KG1 (cell line): ENCODE results near the gene LRP1B.
"Not testable (repeated sequence)": the region's sequence is repeated elsewhere in the genome, so short reads cannot be mapped to it uniquely, and the experiment has no call there.

Experiments used
- DNase-seq: peaks from one replicate; lab custom pipeline; 2025; lab: John Stamatoyannopoulos, UW

The LRP1B gene

DNA sequence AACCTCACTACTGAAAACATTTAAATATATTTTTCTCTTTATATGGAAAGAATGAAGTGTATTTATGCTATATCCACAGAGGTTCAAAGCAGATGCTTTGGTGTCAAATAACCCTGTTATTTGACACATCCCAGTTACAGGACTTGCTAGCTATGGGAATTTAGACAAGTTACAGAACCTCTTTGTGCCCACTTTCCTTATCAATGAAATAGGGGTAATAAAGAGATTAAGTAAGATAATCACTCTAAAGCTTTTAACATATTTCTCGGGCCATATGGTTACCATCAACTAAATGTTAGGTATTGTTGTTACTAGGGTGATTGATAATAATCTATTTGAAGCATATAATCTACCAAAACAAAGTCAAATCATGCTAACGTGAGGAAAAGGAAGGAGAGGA, 1690.0 kb downstream of the LRP1B start:
- DNase-seq, result no peak

DNA sequence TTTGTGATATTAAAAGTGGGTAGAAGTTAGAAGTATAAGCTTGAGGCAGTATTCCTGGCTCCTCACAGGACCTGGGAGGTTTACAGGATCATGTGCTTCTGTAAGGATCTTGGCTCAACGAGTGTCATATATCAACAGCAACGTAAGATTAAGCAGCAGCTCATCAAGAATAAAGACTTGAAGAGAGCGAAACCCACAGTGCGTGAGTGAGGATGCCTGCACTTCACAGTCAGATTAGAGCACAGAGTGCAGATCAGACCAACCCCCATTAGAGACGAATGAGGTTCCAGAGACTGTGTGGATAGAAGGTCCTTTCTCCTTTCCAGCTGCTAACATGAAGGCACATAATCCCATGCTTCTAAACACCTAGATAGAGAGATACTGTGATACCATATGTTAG, 1693.9 kb downstream of the LRP1B start:
- DNase-seq, result no peak

DNA sequence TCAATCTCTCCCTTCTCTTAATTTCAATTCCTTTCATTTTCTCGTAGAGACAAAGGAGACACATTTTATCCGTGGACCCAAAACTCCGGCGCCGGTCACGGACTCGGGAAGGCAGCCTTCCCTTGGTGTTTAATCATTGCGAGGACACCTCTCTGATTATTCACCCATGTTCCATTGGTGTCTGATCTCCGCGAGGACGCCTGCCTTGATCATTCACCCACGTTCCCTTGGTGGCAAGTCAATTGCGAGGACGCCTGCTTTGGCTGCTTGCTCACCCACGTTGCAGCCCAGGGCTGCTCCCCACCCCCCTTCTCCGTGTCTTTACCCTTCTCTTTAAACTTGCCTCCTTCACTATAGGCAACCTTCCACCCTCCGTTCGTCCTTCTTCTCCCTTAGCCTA, 1703.8 kb downstream of the LRP1B start:
- DNase-seq, result not testable (repeated sequence)

DNA sequence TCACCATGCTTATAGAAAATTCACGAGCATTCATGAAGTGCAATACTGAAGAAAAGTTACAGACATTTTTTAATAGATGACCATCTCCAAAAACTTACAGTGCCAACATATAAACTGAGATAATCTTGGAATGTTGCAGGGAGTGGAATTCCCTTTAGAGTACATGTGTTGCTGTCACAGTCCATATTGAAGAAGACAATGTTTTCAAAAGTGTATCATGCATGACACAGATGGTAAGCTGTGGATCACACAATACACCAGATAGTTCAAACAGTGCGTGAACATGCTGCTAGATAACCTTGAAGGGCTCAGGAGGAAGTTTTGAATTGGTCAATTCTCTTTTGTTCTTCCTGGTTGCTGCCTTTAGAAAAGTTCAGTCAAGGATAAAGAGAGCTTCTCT, 1706.3 kb downstream of the LRP1B start:
- no peak for DNase-seq

DNA sequence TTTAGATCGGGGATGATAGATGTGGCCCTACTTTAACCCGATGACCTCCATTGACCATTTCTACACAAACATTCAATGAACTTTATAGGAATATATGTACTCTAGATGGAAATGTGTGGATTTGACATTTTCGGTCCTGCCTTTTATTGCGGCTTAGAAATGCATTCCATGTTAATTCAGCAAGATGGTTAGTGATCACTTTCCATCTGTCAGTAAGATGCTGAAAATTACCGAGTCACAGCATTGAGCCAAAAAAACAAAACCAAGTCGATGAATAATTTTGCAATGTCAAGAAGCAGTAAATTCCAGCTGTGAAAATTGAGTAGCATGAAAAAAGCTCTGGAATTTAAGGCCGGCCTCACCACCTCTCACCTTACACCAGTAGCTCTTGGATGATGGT, 1708.1 kb downstream of the LRP1B start:
- no peak for DNase-seq

DNA sequence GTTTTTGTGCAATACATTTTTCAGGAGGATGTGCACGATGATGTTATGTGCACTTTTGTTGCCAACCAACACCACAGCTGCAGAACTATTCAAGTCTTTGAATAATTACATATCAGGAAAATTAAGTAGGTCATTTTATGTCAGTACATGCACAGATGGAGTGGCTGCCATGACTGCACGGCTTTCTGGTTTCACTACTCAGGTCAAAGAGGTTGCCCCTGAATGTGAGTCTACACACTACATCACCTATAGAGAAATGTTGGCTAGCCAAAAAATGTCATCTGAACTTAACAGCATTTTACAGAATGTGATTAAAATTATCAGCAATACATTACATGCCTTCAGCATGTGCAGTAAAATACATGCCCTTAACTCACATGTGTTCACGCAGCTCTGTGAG, 1713.3 kb downstream of the LRP1B start:
- no peak for DNase-seq

DNA sequence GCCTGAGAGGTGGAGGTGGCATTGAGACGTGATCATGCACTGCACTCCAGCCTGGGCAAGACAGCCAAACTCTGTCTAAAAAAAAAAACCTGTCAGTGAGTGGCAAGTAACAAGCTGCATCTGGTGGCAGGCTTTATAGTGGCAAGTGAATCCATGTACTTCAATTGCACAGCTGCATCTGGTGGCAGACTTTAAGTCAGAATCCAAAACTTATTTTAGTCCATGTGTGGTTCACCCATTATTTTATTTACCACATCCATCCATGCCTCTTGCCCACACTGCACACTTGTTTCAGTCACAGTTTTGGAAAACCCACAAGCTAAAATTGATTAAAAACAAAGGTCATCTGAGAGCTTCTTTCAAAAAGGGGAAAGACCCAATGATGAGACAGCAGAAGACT, 1714.2 kb downstream of the LRP1B start:
- no peak for DNase-seq

DNA sequence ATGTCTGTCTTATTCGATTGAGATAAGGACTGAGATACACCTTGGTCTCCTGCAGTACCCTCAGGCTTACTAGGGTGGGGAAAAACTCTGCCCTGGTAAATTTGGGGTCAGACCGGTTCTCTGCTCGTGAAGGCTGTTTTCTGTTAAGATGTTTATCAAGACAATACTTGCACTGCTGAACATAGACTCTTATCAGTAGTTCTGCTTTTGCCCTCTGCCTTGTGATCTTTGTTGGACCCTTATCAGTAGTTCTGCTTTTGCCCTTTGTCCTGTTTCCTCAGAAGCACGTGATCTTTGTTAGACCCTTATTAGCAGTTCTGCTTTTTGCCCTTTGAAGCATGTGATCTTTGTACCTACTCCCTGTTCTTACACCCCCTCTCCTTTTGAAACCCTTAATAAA, 1715.8 kb downstream of the LRP1B start:
- not testable (repeated sequence) for DNase-seq

DNA sequence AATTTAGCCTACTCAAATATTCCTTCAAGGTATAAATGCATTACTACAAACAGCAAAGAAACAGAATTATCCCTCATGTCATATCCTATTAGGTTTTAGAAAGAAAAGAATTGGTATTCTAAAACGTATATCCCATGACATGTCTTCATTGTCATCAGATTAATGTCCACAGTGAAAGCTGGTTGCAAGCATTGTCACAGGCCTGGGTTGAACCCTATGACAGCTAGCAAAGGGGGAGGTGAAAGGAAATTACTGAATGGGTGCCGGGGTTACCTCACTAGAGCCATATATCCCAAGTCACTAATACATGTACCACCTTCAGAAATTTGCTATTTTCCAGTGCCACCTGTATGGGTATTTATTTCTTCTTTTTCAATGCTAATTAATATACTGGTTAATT, 1720.1 kb downstream of the LRP1B start:
- DNase-seq, result no peak

DNA sequence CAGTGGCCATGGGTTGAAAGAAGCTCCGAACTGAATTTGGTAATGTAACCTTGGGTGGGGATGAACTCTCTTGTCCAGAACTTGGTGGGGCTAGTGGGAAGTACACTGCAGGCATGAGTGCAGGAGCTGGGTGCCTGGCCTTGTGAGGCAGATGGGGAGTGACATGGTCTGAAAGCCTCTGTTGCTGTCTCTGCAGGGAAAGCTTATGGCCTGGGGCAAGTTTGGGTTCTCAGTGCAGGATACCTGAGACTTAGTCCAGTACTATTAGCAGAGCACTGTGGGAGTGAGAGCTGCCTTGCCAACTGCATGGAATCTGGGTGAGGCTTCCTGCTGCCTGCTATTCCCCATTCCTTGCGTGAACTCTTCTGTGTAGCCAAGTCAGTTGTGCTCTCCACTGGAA, 1729.8 kb downstream of the LRP1B start:
- DNase-seq, result no peak

DNA sequence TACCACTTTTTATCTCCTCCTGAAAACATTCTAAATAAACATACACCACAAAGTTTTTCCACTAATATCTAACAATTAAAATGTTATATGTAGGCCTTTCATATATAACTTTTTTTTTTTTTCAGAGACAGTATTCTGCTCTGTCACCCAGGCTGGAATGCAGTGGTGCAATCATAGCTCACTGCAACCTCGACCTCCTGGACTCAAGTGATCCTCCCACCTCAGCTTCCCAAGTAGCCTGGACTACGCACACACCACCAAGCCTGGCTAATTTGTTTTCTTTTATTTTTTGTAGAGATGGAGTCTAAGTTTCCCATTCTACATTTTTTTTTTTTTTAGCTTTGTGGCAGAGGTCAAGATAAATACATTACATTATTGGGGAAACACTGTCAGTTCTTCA, 1738.0 kb downstream of the LRP1B start:
- no peak for DNase-seq

DNA sequence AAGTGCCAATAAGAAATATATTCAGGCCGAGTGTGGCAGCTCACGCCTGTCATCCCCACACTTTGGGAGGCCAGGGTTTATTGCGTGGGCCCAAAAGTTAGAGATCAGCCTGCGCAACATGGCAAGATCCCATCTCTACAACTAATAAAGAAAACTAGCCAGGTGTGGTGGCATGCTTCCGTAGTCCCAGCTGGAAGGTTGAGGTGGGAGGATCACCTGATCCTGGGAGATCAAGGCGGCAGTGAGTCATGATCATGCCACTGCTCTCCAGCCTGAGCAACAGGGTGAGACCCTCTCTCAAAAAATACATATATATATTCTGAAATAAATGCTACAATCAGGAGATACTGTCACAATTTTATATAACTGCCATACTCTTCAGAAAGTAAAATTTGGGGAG, 1745.9 kb downstream of the LRP1B start:
- no peak for DNase-seq

DNA sequence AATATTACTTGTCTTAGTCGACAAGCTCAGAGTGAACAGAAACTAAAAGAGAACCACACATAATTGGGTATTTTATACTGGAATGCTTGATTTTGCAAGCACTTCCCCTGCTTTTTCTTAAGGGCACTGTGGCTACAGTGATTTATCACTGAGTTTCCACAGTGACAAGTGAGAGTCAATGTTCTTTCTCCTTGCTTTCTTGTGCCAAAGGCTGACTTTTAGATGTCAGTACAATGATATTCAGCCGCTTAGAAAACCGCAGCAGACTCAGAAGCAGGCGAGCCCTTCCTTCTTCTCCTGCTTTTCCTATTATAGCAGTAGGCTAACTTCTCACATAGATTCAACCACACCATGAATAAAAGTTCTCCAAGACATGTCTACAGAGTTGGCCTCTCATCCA, 1747.0 kb downstream of the LRP1B start:
- no peak for DNase-seq

DNA sequence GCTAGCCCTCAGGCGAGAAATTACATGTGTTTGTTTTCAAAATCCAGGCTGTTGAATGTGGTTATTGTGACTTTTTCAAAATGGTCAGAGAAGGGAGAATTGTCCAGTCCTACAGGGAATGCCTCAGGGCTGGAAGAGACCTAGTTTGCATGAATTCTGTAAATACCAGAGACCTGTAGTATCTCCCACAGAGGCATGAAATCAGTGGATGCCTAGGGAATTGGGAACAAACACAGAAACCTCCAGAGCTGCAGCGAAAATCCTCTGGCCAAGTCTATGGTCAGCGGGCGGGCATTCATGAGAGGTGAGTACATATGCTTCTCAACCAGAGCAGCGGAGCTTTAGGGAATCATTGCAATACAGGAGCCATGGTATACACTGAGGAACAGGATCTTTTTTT, 1754.1 kb downstream of the LRP1B start:
- no peak for DNase-seq

DNA sequence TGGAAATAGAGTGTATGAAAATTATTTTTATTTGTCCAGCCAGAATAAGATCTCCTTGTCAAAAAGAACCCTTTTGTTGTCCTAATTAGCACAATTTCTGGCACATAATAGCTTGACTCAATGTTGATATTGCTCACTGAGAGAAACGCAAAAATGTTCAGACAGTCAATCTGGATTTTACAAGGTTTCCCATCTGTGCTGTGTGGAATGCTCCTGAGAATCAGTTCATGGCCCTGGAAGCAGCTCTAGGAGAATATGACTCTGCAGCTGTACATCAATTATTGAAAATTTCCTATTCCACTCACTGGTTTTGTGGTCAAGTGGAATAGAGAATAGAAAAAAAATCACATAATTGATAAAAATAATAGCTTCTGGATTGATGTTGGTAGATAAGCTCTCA, 1767.7 kb downstream of the LRP1B start:
- no peak for DNase-seq

DNA sequence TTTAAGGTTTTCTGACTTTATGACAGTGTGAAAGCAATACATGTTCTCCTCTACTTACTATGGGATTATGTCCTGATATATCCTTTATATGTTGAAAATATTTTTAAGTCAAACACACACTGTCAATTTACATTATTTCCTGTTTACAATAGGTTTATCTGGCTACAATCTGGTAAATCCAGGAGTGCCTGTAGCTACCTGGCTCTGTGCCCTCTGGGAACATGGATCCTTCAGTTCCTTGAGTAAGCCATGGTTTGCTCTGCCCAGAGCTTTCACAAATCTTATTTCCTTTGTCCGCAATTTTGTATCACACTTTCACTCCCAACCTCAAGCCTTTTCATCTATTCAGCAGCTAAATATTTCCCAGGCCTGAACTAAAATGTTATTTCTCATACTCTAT, 1768.5 kb downstream of the LRP1B start:
- DNase-seq, result no peak

DNA sequence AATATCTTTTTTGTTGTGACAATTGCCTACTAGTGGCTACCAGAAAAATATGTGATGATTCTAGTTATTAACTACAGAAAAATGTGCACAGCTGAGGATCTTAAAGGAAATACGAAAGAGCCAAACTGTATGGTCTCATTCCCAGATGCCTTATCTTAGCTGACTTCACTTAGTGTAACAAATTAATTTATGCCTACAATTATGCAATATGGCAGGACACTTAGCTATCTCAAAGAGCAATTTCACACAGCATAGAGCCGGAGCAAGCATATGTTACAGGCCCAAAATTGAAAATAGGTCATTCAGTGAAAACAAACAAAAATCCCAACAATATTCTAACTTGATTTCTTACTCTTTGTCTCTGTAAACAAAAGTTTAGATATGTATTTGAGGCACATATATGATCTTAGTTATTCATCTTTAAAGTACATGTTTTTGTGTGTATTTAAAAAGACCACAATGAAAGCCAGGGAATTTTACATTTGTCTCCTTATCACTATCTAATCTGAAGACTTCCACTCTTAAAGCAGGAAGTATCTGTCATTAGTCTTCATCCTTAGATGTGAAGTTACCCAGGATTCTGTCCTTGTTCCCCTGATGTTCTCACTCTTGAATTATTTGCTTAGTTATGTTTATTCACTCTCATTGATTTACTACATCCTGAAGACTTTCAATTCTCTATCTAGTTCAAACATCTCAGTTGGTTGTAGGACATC, 1771.6 kb downstream of the LRP1B start:
- no peak for DNase-seq

DNA sequence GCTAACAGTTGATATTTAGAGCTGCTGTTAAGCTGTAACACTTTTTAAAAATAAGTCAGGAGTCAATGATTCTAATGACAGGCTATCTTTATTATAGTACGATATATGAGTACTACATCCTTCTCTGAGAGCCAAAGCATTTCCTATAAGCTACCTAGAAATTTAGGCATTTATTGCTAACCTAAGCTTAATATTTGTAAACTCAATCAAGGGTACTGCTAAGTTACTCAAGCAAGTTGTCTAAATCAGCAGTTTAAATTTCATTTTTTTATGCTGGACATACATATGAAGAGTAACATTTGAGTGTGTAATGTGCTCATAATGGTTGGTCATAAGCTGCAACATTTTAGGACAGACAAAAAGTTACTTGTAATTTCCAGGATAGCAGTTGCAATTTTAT, 1774.1 kb downstream of the LRP1B start:
- no peak for DNase-seq

DNA sequence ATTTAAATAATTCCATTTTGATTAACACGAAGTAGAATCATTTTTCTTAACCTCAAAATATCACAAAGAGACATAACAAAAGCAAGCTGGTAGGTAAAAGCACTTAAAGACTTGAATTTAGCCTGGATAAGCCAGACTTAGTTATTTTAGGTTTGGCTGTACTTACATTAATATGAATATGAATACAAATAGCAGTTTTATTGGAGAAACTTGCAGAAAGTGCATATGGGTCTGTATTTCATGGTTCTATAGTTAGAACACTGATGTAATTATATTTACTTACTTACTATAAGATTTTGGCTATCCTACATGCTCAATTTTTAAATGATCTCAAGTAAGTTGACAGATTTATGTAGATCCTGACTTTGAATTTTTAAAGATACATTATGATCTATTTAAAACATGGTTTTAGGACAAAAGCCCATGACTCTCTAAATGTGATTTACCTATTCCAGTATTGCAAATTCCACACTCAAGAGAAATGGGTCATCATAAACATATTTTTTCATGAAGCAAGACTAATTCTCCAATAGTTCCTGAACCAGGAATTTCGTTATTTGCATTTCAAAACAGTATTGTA, 1775.2 kb downstream of the LRP1B start:
- no peak for DNase-seq

DNA sequence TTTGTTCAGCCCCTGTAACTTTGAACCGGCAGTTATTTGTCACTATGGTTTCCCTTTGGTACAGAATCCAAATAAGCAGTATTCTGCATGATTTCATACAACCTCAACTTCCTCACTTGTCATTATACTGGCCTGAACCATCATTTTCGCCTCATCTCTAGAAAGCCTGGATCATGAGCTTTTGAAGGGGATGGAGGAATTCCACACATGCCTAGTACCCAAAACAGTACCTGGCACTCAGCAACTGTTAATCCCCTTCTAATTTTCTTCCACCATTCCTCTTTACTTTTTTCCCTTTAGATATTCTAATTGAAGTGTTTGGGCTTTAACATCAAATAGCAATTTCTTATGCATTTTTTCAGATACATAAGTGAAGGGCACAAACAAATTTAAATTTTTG, 1776.3 kb downstream of the LRP1B start:
- DNase-seq, result no peak

DNA sequence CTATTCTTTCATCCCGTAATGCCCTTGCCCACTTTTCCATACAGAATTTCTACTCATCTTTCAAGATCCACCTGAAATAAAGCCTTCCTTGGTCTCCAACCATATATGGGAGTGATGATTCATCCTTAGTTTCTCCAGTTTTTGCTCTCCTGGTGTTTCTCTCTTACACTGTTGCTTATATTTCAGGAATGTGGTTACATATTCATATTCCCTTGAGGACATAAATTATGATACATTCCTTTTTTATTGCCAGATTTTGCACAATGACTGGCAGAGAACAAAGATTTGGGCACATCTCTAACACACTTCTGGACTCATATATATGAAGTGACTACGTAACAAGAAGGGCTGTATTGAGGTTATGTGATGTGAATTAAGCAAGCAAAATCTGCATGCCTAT, 1777.3 kb downstream of the LRP1B start:
- DNase-seq, result no peak

DNA sequence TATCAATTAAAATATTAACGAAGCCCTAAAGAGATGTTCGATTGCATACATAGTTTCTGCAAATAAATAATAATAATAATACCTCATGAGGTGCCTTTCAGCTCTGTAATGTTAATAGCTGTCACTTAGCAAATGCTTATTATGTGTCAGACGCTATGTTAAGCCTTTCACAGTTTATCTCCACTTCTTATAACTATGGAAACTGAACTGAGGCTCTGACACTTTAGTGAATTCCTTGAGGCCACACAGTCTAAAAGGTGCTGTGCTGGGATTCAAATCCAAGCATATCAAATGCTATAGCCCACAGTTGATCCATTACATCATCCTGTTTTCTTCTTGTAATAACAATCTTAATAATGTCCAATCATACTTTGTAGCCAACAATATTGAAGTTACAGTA, 1779.1 kb downstream of the LRP1B start:
- no peak for DNase-seq

DNA sequence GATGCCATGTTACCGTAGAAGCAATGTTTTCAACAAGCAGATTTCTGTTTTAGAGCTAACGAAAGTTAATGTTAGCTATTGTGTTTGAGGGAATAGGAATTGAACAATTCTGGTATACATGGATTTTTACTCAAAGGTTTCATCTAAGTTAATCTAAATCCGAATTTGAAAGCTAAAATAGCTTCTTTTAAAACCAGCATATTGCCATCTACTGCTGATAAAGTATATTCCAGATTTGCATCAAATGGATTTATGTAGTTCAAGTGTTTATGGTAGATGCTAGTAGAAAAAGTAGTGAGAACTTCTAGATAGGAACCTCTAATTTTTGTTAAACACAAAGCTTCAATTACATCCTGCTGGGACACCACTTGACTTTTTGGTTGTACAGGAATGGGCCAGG, 1781.1 kb downstream of the LRP1B start:
- no peak for DNase-seq

DNA sequence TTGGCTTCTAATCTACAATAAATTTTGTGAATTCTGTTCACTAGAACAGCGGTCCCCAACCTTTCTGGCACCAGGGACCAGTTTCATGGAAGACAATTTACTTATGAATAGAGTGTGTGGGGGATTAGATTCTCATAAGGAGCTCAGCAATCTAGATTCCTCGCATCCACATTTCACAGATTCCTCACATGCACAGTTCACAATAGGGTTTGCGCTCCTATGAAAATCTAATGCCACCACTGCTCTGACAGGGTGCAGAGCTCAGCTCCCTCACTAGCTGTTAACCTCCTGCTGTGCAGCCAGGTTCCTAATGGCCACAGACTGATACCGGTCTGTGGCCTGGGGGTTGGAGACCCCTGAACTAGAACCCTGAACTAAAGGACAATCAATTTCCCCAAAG, 1782.0 kb downstream of the LRP1B start:
- DNase-seq, result no peak
